Endodermal cell (in vitro differentiated cells): Measurements from ENCODE around the gene SGSM2. TPM values are rescaled to one million over a fixed set of nuclear protein-coding genes. Genes with fewer than 3 reads are reported as not detected.

ENCODE experiments used
- DNase-seq: peaks from one replicate; pipeline ENCODE4 v3.0.0-alpha.2; 2017
- H3K27ac ChIP-seq: 2 replicates; pipeline ENCODE4 v1.5.1; 2013; ENCODE audit warnings: mild to moderate bottlenecking, low read depth, low read length, moderate library complexity
- H3K27me3 ChIP-seq: 2 replicates; pipeline ENCODE4 v1.6.1; 2013; ENCODE audit warnings: mild to moderate bottlenecking, low read length, moderate library complexity; ENCODE audit not compliant: insufficient read depth, control insufficient read depth, poor library complexity, severe bottlenecking
- H3K36me3 ChIP-seq: 2 replicates; pipeline ENCODE4 v1.7.0; 2013; ENCODE audit warnings: mild to moderate bottlenecking, low read length, moderate library complexity; ENCODE audit not compliant: control insufficient read depth, insufficient read depth
- H3K4me1 ChIP-seq: one replicate; pipeline ENCODE4 v1.7.0; 2013; ENCODE audit warnings: low read length; ENCODE audit not compliant: control insufficient read depth, insufficient read depth
- H3K4me3 ChIP-seq: 2 replicates; pipeline ENCODE4 v1.5.1; 2013; ENCODE audit warnings: mild to moderate bottlenecking, low read length, moderate library complexity
- H3K9ac ChIP-seq: 2 replicates; pipeline ENCODE4 v1.6.1; 2013; ENCODE audit warnings: mild to moderate bottlenecking, low read length, moderate library complexity; ENCODE audit not compliant: poor library complexity, severe bottlenecking; ENCODE audit errors: extremely low read depth
- H3K9me3 ChIP-seq: 2 replicates; pipeline ENCODE4 v1.6.1; 2013; ENCODE audit warnings: mild to moderate bottlenecking, low read length, moderate library complexity; ENCODE audit not compliant: control insufficient read depth
- H3K27ac Mint-ChIP-seq: 2 replicates; pipeline ENCODE4 v1.8.0; 2020; ENCODE audit warnings: mixed read lengths
- H3K27me3 Mint-ChIP-seq: 2 replicates; pipeline ENCODE4 v1.8.0; 2021; ENCODE audit warnings: mild to moderate bottlenecking, mixed read lengths; ENCODE audit not compliant: insufficient read depth
- H3K36me3 Mint-ChIP-seq: 2 replicates; pipeline ENCODE4 v1.8.0; 2020; ENCODE audit warnings: low read depth, mixed read lengths
- H3K4me1 Mint-ChIP-seq: 2 replicates; pipeline ENCODE4 v1.8.0; 2020; ENCODE audit warnings: mixed read lengths
- H3K4me3 Mint-ChIP-seq: 2 replicates; pipeline ENCODE4 v1.8.0; 2020; ENCODE audit warnings: mild to moderate bottlenecking, moderate library complexity, mixed read lengths
- H3K9me3 Mint-ChIP-seq: 2 replicates; pipeline ENCODE4 v1.8.0; 2020; ENCODE audit warnings: mild to moderate bottlenecking, mixed read lengths
- CTCF ChIP-seq: fragments of 200-600 bp; sonication (generic); conservative IDR thresholded peaks from 2 replicates; pipeline ENCODE4 v1.5.0; 2021; ENCODE audit warnings: antibody characterized with exemption, mild to moderate bottlenecking
- WGBS, 2 experiments: methylation state at CpG; one replicate each; pipeline versions ENCODE4 v1.1.5 to v1.1.7; 2013; ENCODE audit warnings: missing lambda C conversion rate in 2 of 2, mixed read lengths in 1 of 2; ENCODE audit not compliant: insufficient coverage in 1 of 2, insufficient read length in 1 of 2; 5-methylcytosine and 5-hydroxymethylcytosine counted together
- total RNA-seq, 2 donors: library from RNA; stranded (reverse); fragmentation: NEBNext Ultra II Directional in 1 of 2; extraction: Animal tissue kit (Norgen Biotek cat#: 25700) in 1 of 2; gene quantifications; 2 replicates in 1 of 2; 3 replicates in 1 of 2; pipeline ENCODE4 v1.2.1, GENCODE V29; 2021

Gene SGSM2
- total RNA-seq, 2 donors from 2014 or later = 62.5 to 77.3 TPM

GRCh38 chr17:2370211-2370589, 32.9 kb downstream of the SGSM2 start:
- TF ChIP-seq CTCF = no peak
- peaks cover 6% of the 10 kb centered on the region for H3K36me3 ChIP-seq
- no peak overlapping the region for H3K27ac ChIP-seq
- Mint-ChIP-seq H3K4me1 (peaks cover 1% of the 10 kb centered on the region), H3K27me3 (no peaks in the 10 kb centered on the region), H3K9me3 (no peaks in the 10 kb centered on the region), H3K36me3 (peaks cover 6% of the 10 kb centered on the region), H3K4me3 (no peak overlapping the region), H3K27ac (peak overlapping the region; percentile 68)
- H3K9ac ChIP-seq = no peak overlapping the region
- H3K4me1 ChIP-seq = no peaks in the 10 kb centered on the region
- H3K9me3 ChIP-seq = no peaks in the 10 kb centered on the region
- H3K27me3 ChIP-seq = no peaks in the 10 kb centered on the region
- WGBS, 2 experiments = 89 to 90% methylated on average over 11 of the region's 11 CpGs
- no peak overlapping the region for H3K4me3 ChIP-seq
- no peak for DNase-seq

- WGBS, 2 experiments = 94 to 96% methylated on average over 18 to 30 of the region's 30 CpGs
- no peaks in the 10 kb centered on the region for H3K9me3 Mint-ChIP-seq
- H3K27ac ChIP-seq = no peak overlapping the region
Measured at GRCh38 chr17:2371183-2372130, 34.2 kb downstream of the SGSM2 start.

GRCh38 chr17:2372180-2372579, 34.9 kb downstream of the SGSM2 start:
- Mint-ChIP-seq H3K27ac (no peak overlapping the region), H3K27me3 (no peaks in the 10 kb centered on the region), H3K9me3 (no peaks in the 10 kb centered on the region), H3K36me3 (peaks cover 8% of the 10 kb centered on the region), H3K4me1 (peaks cover 1% of the 10 kb centered on the region), H3K4me3 (no peak overlapping the region)
- TF ChIP-seq CTCF = no peak
- 95 to 98% methylated on average over 19 to 26 of the region's 26 CpGs for WGBS, 2 experiments
- Histone ChIP-seq H3K27ac (no peak overlapping the region), H3K9ac (no peak overlapping the region), H3K9me3 (no peaks in the 10 kb centered on the region), H3K36me3 (peaks cover 17% of the 10 kb centered on the region), H3K4me1 (no peaks in the 10 kb centered on the region), H3K4me3 (no peak overlapping the region), H3K27me3 (no peaks in the 10 kb centered on the region)
- no peak for DNase-seq

More at GRCh38 chr17:2371183-2372130, 34.2 kb downstream of the SGSM2 start:
- H3K9ac ChIP-seq = no peak overlapping the region
- Mint-ChIP-seq H3K4me1 (peaks cover 1% of the 10 kb centered on the region), H3K4me3 (no peak overlapping the region), H3K27me3 (no peaks in the 10 kb centered on the region), H3K36me3 (peaks cover 6% of the 10 kb centered on the region), H3K27ac (no peak overlapping the region)
- peaks cover 11% of the 10 kb centered on the region for H3K36me3 ChIP-seq
- no peaks in the 10 kb centered on the region for H3K27me3 ChIP-seq
- H3K9me3 ChIP-seq = no peaks in the 10 kb centered on the region
- H3K4me3 ChIP-seq = no peak overlapping the region
- no peaks in the 10 kb centered on the region for H3K4me1 ChIP-seq
- DNase-seq = no peak
- TF ChIP-seq CTCF = no peak
